ENCODE data around the gene SPTBN4.

SPTBN4 gene

DNA sequence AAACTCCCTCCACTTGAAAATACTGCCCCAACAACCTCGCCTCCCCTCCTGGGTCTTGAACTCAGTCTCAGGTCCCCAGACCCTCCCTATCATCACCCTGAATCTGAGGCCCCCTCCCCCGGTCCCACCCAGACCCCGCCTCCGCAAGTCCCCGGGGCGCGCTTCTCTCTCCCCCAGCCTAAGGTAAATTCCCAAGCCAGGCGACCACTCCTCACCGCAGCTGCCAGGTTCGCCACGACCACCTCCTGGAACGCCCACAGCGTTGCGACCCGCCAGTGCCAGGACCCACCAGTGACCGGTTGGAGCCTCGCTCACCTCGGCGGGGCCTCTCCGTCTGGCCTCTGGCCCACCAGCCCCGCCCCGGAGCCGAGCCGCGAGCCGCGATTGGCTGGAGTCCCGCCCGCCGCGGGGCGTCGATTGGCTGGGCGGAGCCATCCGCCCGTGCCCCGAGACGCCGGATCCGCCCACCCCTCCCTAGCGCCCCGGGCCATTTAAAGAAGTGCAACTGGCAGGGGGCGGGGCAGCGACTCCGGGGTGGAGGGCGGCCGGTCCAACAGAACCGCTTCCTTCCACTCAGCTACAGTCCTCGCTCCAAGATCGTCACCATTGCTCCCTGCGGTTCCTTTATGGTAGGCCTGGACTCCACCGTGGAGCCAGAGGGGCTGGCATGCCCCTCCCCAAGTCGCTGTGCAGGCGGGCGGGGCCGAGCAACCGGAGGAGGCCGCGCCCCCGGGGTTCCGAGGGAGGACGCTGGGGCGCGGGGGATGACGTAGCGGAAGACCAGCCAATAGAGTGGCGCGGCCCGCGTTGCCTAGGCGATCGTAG, 22.6 kb upstream of the SPTBN4 start, which contains the start of gene SERTAD3:
TSS of gene SERTAD3 (minus strand) at position 336 of the 825 bp plus-strand sequence. CDS start 2,255 bp downstream, outside the sequence.
- H3K4me1 ChIP-seq (ENCODE audit: control insufficient read depth in 1 of 2, insufficient read depth in 1 of 2, low read depth in 1 of 2, low read length in 1 of 2) = peaks cover 15 to 17% of the 10 kb centered on the region in 2 experiments
- no peaks in the 10 kb centered on the region for H3K9me3 ChIP-seq
- TF ChIP-seq, protein P1, sequence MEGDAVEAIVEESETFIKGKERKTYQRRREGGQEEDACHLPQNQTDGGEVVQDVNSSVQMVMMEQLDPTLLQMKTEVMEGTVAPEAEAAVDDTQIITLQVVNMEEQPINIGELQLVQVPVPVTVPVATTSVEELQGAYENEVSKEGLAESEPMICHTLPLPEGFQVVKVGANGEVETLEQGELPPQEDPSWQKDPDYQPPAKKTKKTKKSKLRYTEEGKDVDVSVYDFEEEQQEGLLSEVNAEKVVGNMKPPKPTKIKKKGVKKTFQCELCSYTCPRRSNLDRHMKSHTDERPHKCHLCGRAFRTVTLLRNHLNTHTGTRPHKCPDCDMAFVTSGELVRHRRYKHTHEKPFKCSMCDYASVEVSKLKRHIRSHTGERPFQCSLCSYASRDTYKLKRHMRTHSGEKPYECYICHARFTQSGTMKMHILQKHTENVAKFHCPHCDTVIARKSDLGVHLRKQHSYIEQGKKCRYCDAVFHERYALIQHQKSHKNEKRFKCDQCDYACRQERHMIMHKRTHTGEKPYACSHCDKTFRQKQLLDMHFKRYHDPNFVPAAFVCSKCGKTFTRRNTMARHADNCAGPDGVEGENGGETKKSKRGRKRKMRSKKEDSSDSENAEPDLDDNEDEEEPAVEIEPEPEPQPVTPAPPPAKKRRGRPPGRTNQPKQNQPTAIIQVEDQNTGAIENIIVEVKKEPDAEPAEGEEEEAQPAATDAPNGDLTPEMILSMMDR (IDR thresholded peaks at IDR 0.05) = peak; percentile 57
- no peaks in the 10 kb centered on the region for H3K27me3 ChIP-seq
- H3K4me3 ChIP-seq (ENCODE audit: low read depth in 1 of 2, low read length in 1 of 2) = peak within 1 kb of the TSS; percentile 98
- H3K27ac ChIP-seq = peak within 1 kb of the TSS; percentile 88
- H3K36me3 ChIP-seq = peaks cover 27% of the 10 kb centered on the region

- TF ChIP-seq, protein P1 (IDR thresholded peaks at IDR 0.05) = no peak
- H3K36me3 ChIP-seq = peaks cover 27% of the 10 kb centered on the region
Measured at GRCh38 chr19:40444825-40445312, 21.9 kb upstream of the SPTBN4 start.

DNA sequence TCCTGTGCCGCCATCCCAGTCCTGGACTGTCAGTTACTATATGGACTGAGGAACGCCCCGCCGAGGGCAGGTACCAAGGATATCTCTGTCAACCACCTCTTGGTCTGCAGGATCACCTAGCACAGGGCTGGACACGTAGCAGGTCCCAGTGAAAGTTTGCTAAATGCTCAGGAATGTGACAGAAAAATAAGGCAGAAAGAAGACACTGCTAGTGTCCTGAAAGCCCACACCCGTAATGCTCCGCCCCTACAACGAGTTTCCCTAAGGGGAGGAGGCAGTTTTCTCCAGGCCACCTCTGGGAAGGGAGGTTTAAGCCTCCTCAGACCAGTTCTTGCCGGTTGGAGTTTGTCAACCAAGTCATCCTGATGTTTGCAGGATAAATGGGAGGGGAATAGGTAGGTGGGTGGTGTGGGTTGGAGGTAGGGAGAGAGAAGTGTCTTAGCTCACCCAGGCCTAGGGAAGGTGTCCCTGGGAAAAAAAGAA, 21.0 kb upstream of the SPTBN4 start:
- no peaks in the 10 kb centered on the region for H3K9me3 ChIP-seq
- TF ChIP-seq, protein P1 (IDR thresholded peaks at IDR 0.05) = no peak
- peaks cover 15 to 17% of the 10 kb centered on the region in 2 experiments for H3K4me1 ChIP-seq (ENCODE audit: control insufficient read depth in 1 of 2, insufficient read depth in 1 of 2, low read depth in 1 of 2, low read length in 1 of 2)
- no peak overlapping the region for H3K4me3 ChIP-seq (ENCODE audit: low read depth in 1 of 2, low read length in 1 of 2)
- H3K27me3 ChIP-seq = no peaks in the 10 kb centered on the region
- no peak overlapping the region for H3K27ac ChIP-seq
- H3K36me3 ChIP-seq = peaks cover 18% of the 10 kb centered on the region

More at GRCh38 chr19:40444825-40445312, 21.9 kb upstream of the SPTBN4 start:
- peak overlapping the region; percentile 88 for H3K27ac ChIP-seq
- no peaks in the 10 kb centered on the region for H3K9me3 ChIP-seq
- H3K4me3 ChIP-seq (ENCODE audit: low read depth in 1 of 2, low read length in 1 of 2) = peak overlapping the region; percentile 98
- peaks cover 15 to 17% of the 10 kb centered on the region in 2 experiments for H3K4me1 ChIP-seq (ENCODE audit: control insufficient read depth in 1 of 2, insufficient read depth in 1 of 2, low read depth in 1 of 2, low read length in 1 of 2)
- no peaks in the 10 kb centered on the region for H3K27me3 ChIP-seq

GRCh38 chr19:40446263-40446784, 20.5 kb upstream of the SPTBN4 start:
- Histone ChIP-seq H3K9me3 (no peaks in the 10 kb centered on the region), H3K36me3 (peaks cover 13% of the 10 kb centered on the region), H3K27me3 (no peaks in the 10 kb centered on the region), H3K4me3 (ENCODE audit: low read depth in 1 of 2, low read length in 1 of 2) (no peak overlapping the region), H3K27ac (no peak overlapping the region), H3K4me1 (ENCODE audit: control insufficient read depth in 1 of 2, insufficient read depth in 1 of 2, low read depth in 1 of 2, low read length in 1 of 2) (peaks cover 15 to 17% of the 10 kb centered on the region in 2 experiments)
- TF ChIP-seq, protein P1 (IDR thresholded peaks at IDR 0.05) = no peak

DNA sequence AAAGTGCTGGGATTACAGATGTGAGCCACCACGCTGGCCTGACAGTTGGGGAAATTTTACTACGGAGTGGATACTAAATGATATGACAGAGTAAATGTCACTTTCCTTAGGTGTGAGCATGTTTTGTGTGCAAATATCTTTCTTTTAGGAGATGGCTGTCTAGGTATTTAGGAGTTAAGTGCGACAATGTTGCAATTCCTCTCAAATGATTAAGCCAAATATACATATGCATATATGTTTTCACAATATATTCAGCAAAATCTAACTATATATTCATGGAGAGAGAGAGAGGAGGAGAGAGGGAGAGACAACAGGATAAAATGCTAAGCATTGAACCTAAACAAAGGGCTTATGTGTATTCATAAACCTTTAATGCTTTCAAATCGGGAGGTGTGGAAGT, 17.3 kb upstream of the SPTBN4 start:
- H3K9me3 ChIP-seq = no peaks in the 10 kb centered on the region
- no peak overlapping the region for H3K4me3 ChIP-seq (ENCODE audit: low read depth in 1 of 2, low read length in 1 of 2)
- TF ChIP-seq, protein P1 (IDR thresholded peaks at IDR 0.05) = no peak
- peaks cover 6% of the 10 kb centered on the region for H3K36me3 ChIP-seq
- H3K4me1 ChIP-seq (ENCODE audit: control insufficient read depth in 1 of 2, insufficient read depth in 1 of 2, low read depth in 1 of 2, low read length in 1 of 2) = peaks cover 4 to 7% of the 10 kb centered on the region in 2 experiments
- H3K27me3 ChIP-seq = no peaks in the 10 kb centered on the region
- no peak overlapping the region for H3K27ac ChIP-seq

Data from neutrophil (primary cell).